GM23248 (cell line): ENCODE results near the gene OGFRL1.

Source experiments
- EZH2 ChIP-seq: fragments of 200-600 bp; sonication (generic); IDR thresholded peaks from 2 replicates; pipeline ENCODE4 v1.6.1; 2018; ENCODE audit warnings: antibody characterized with exemption, mild to moderate bottlenecking; ENCODE audit not compliant: insufficient read depth, poor library complexity, severe bottlenecking
- EZH2phosphoT487 ChIP-seq: fragments of 200-600 bp; sonication (generic); IDR thresholded peaks from 2 replicates; pipeline ENCODE4 v1.6.1; 2018; ENCODE audit warnings: antibody characterized with exemption, moderate library complexity, mild to moderate bottlenecking, low read depth; ENCODE audit not compliant: insufficient read depth

DNA sequence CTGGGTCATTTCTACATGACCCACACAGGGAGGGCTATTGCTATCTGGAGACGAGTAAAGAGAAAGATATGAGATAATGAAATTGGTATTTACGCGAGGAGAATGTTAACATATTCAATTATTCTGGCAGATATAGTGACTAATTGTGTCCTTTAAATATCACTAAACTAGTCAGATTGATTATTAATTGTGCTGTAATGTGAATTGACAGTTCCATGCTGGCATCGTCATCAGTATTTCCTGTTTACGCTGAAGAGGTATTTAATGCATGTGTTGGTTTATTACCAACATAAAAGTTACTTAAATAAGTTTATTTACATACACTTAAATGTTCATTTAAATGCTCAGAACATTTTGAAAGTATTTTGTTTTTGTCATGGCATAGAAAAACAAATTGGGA lies 35.7 kb upstream of the OGFRL1 start:
- TF ChIP-seq EZH2, result no peak
- TF ChIP-seq EZH2phosphoT487, result no peak
